Measurements from ENCODE around the gene CSMD2.

DNA sequence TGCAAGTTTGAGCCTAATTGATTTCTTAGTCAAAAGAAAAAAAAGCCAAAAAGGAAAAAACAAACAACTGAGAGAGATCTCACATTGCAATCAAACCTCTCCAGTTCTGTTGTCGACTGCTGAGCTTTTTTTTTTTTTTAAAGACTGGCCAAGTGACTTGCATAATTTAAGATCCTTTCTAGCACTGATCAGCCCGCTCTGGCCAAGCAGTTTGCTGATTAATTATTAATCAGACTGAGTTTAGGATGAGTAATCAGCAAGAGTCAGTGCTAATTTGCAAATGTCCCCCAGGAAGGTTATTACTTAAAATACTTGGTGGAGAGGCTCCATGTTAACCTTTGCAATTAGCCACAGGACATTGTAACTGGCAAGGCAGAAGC lies 261.8 kb downstream of the CSMD2 start:
- TF ChIP-seq EP300 (IDR thresholded peaks at IDR 0.05) (no peak), POLR2A (IDR thresholded peaks at IDR 0.05) (no peak), POLR2AphosphoS5 (IDR thresholded peaks at IDR 0.05) (no peak)
- TF ChIP-seq, protein P1, sequence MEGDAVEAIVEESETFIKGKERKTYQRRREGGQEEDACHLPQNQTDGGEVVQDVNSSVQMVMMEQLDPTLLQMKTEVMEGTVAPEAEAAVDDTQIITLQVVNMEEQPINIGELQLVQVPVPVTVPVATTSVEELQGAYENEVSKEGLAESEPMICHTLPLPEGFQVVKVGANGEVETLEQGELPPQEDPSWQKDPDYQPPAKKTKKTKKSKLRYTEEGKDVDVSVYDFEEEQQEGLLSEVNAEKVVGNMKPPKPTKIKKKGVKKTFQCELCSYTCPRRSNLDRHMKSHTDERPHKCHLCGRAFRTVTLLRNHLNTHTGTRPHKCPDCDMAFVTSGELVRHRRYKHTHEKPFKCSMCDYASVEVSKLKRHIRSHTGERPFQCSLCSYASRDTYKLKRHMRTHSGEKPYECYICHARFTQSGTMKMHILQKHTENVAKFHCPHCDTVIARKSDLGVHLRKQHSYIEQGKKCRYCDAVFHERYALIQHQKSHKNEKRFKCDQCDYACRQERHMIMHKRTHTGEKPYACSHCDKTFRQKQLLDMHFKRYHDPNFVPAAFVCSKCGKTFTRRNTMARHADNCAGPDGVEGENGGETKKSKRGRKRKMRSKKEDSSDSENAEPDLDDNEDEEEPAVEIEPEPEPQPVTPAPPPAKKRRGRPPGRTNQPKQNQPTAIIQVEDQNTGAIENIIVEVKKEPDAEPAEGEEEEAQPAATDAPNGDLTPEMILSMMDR (IDR thresholded peaks at IDR 0.05) = no peak

Measured in sigmoid colon (tissue), 4 donors.